ENCODE data around the gene KCNIP1. TPM values are rescaled to one million over a fixed set of nuclear protein-coding genes. Genes with fewer than 3 reads are reported as not detected.
A peak's percentile ranks its signal among the peaks of the same experiment; 100 is the strongest.

The KCNIP1 gene
- polyA plus RNA-seq, 1 donor, result 2.8 TPM

- peaks cover 2% of the 10 kb centered on the region for H3K27me3 ChIP-seq (ENCODE audit: control insufficient read depth, insufficient read depth, low read length)
- WGBS (ENCODE audit: insufficient coverage, low lambda C conversion rate), result no CpG with 5 or more reads among the region's 4 CpGs
- H3K36me3 ChIP-seq (ENCODE audit: control insufficient read depth, insufficient read depth, low read length), result no peaks in the 10 kb centered on the region
- no peak overlapping the region for H3K27ac ChIP-seq (ENCODE audit: low read length)
- no peak overlapping the region for H3K4me3 ChIP-seq (ENCODE audit: low read length)
- no peaks in the 10 kb centered on the region for H3K9me3 ChIP-seq (ENCODE audit: control insufficient read depth, low read depth, low read length)
- DNase-seq, result no peak
- no peaks in the 10 kb centered on the region for H3K4me1 ChIP-seq (ENCODE audit: control insufficient read depth, insufficient read depth, low read length)
These were observed 152.1 kb downstream of the KCNIP1 start for GRCh38 chr5:170655920-170656319.

GRCh38 chr5:170656346-170656745 is 152.5 kb downstream of the KCNIP1 start:
- H3K4me1 ChIP-seq (ENCODE audit: control insufficient read depth, insufficient read depth, low read length), result no peaks in the 10 kb centered on the region
- no peaks in the 10 kb centered on the region for H3K9me3 ChIP-seq (ENCODE audit: control insufficient read depth, low read depth, low read length)
- H3K27me3 ChIP-seq (ENCODE audit: control insufficient read depth, insufficient read depth, low read length), result no peaks in the 10 kb centered on the region
- DNase-seq, result no peak
- no peaks in the 10 kb centered on the region for H3K36me3 ChIP-seq (ENCODE audit: control insufficient read depth, insufficient read depth, low read length)
- no peak overlapping the region for H3K4me3 ChIP-seq (ENCODE audit: low read length)
- no CpG with 5 or more reads among the region's 4 CpGs for WGBS (ENCODE audit: insufficient coverage, low lambda C conversion rate)
- no peak overlapping the region for H3K27ac ChIP-seq (ENCODE audit: low read length)

GRCh38 chr5:170660531-170660930 is 156.7 kb downstream of the KCNIP1 start:
- Histone ChIP-seq H3K27me3 (ENCODE audit: control insufficient read depth, insufficient read depth, low read length) (peaks cover 3% of the 10 kb centered on the region), H3K9me3 (ENCODE audit: control insufficient read depth, low read depth, low read length) (no peaks in the 10 kb centered on the region), H3K4me1 (ENCODE audit: control insufficient read depth, insufficient read depth, low read length) (no peaks in the 10 kb centered on the region), H3K4me3 (ENCODE audit: low read length) (no peak overlapping the region), H3K36me3 (ENCODE audit: control insufficient read depth, insufficient read depth, low read length) (no peaks in the 10 kb centered on the region), H3K27ac (ENCODE audit: low read length) (no peak overlapping the region)
- no peak for DNase-seq
- no CpG with 5 or more reads among the region's 6 CpGs for WGBS (ENCODE audit: insufficient coverage, low lambda C conversion rate)

GRCh38 chr5:170662966-170663365 is 159.1 kb downstream of the KCNIP1 start:
- Histone ChIP-seq H3K9me3 (ENCODE audit: control insufficient read depth, low read depth, low read length) (no peaks in the 10 kb centered on the region), H3K4me3 (ENCODE audit: low read length) (no peak overlapping the region), H3K27ac (ENCODE audit: low read length) (no peak overlapping the region), H3K36me3 (ENCODE audit: control insufficient read depth, insufficient read depth, low read length) (no peaks in the 10 kb centered on the region), H3K27me3 (ENCODE audit: control insufficient read depth, insufficient read depth, low read length) (peaks cover 3% of the 10 kb centered on the region), H3K4me1 (ENCODE audit: control insufficient read depth, insufficient read depth, low read length) (no peaks in the 10 kb centered on the region)
- DNase-seq, result no peak
- WGBS (ENCODE audit: insufficient coverage, low lambda C conversion rate), result no CpG with 5 or more reads among the region's 5 CpGs

- Histone ChIP-seq H3K27me3 (ENCODE audit: control insufficient read depth, insufficient read depth, low read length) (peaks cover 30% of the 10 kb centered on the region), H3K4me3 (ENCODE audit: low read length) (no peak overlapping the region), H3K36me3 (ENCODE audit: control insufficient read depth, insufficient read depth, low read length) (no peaks in the 10 kb centered on the region), H3K4me1 (ENCODE audit: control insufficient read depth, insufficient read depth, low read length) (no peaks in the 10 kb centered on the region), H3K9me3 (ENCODE audit: control insufficient read depth, low read depth, low read length) (no peaks in the 10 kb centered on the region), H3K27ac (ENCODE audit: low read length) (no peak overlapping the region)
- no peak for DNase-seq
- no CpG with 5 or more reads among the region's 2 CpGs for WGBS (ENCODE audit: insufficient coverage, low lambda C conversion rate)
These were observed 175.0 kb downstream of the KCNIP1 start for GRCh38 chr5:170678811-170679210.

- Histone ChIP-seq H3K9me3 (ENCODE audit: control insufficient read depth, low read depth, low read length) (no peaks in the 10 kb centered on the region), H3K4me3 (ENCODE audit: low read length) (no peak overlapping the region), H3K27ac (ENCODE audit: low read length) (no peak overlapping the region), H3K36me3 (ENCODE audit: control insufficient read depth, insufficient read depth, low read length) (no peaks in the 10 kb centered on the region), H3K27me3 (ENCODE audit: control insufficient read depth, insufficient read depth, low read length) (peaks cover 28% of the 10 kb centered on the region), H3K4me1 (ENCODE audit: control insufficient read depth, insufficient read depth, low read length) (no peaks in the 10 kb centered on the region)
- WGBS (ENCODE audit: insufficient coverage, low lambda C conversion rate), result no CpG with 5 or more reads among the region's 28 CpGs
- DNase-seq, result peak; percentile 13 to 37
These were observed 177.2 kb downstream of the KCNIP1 start for GRCh38 chr5:170681013-170681433.

DNA sequence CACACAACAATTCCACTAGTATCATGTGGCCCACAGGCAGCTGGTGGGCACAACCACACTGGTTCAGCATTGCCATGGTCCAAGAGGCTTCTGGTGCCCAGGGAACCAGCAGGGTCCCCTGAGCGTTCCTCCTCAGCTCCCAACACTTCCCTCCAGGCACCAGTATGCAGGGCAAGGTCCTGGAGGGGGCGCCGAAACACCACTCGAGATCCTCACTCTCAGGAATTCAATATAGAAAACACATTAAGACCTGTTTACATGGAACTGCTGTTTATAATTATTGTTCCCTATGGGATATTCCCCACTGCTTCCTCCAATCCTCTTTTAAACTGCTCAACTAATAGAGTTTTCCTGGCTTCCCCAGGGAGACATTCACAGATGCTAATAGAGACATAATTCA is 187.8 kb downstream of the KCNIP1 start:
- no peak overlapping the region for H3K4me3 ChIP-seq (ENCODE audit: low read length)
- no CpG with 5 or more reads among the region's 4 CpGs for WGBS (ENCODE audit: insufficient coverage, low lambda C conversion rate)
- no peaks in the 10 kb centered on the region for H3K36me3 ChIP-seq (ENCODE audit: control insufficient read depth, insufficient read depth, low read length)
- no peaks in the 10 kb centered on the region for H3K4me1 ChIP-seq (ENCODE audit: control insufficient read depth, insufficient read depth, low read length)
- DNase-seq, result no peak
- peaks cover 23% of the 10 kb centered on the region for H3K27me3 ChIP-seq (ENCODE audit: control insufficient read depth, insufficient read depth, low read length)
- no peaks in the 10 kb centered on the region for H3K9me3 ChIP-seq (ENCODE audit: control insufficient read depth, low read depth, low read length)
- H3K27ac ChIP-seq (ENCODE audit: low read length), result no peak overlapping the region

GRCh38 chr5:170693701-170694100 is 189.9 kb downstream of the KCNIP1 start:
- no peaks in the 10 kb centered on the region for H3K9me3 ChIP-seq (ENCODE audit: control insufficient read depth, low read depth, low read length)
- no peak overlapping the region for H3K27ac ChIP-seq (ENCODE audit: low read length)
- no peak for DNase-seq
- no peaks in the 10 kb centered on the region for H3K36me3 ChIP-seq (ENCODE audit: control insufficient read depth, insufficient read depth, low read length)
- no peaks in the 10 kb centered on the region for H3K4me1 ChIP-seq (ENCODE audit: control insufficient read depth, insufficient read depth, low read length)
- H3K4me3 ChIP-seq (ENCODE audit: low read length), result no peak overlapping the region
- peaks cover 21% of the 10 kb centered on the region for H3K27me3 ChIP-seq (ENCODE audit: control insufficient read depth, insufficient read depth, low read length)
- WGBS (ENCODE audit: insufficient coverage, low lambda C conversion rate), result no CpG with 5 or more reads among the region's 4 CpGs

DNA sequence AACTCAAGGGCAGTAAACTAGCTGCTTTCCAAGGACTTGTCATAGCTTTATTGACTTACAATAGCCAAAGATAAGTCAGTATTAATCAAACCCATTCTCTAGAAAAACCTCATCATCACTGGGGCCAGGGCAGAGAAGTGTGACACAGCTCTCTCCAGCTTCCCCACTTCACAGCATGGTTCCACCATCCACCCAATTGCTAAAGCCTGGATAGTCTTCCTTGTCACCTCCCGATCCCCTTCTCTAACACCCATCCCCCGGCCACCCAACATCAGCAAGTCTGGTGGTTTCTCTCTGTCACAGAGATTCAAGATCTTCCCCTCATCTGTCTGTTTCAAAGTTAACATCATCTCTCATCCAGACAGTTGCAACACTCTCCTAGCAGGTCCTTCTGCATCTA is 191.1 kb downstream of the KCNIP1 start:
- H3K4me3 ChIP-seq (ENCODE audit: low read length), result no peak overlapping the region
- H3K36me3 ChIP-seq (ENCODE audit: control insufficient read depth, insufficient read depth, low read length), result no peaks in the 10 kb centered on the region
- WGBS (ENCODE audit: insufficient coverage, low lambda C conversion rate), result no CpG with 5 or more reads among the region's 2 CpGs
- H3K4me1 ChIP-seq (ENCODE audit: control insufficient read depth, insufficient read depth, low read length), result no peaks in the 10 kb centered on the region
- DNase-seq, result no peak
- no peak overlapping the region for H3K27ac ChIP-seq (ENCODE audit: low read length)
- H3K27me3 ChIP-seq (ENCODE audit: control insufficient read depth, insufficient read depth, low read length), result peaks cover 25% of the 10 kb centered on the region
- H3K9me3 ChIP-seq (ENCODE audit: control insufficient read depth, low read depth, low read length), result no peaks in the 10 kb centered on the region

DNA sequence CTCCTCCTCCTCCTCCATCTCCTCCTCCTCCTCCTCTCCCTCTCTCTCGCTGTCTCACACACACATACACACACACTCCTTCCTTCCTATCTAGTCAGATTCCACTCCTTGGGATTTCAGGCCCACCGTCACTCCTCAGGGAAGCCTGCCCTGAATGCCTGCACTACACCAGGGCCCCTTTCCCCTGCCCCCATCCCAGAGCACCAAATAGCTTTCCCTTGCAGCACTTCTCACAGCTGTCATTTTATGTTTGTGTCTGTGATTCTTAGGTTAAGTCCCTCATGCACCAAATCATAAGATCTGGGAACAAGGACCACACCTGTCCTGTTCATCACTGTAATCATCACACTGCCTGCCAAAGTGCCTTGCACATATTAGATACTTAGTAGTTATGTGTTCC is 193.2 kb downstream of the KCNIP1 start:
- no peaks in the 10 kb centered on the region for H3K36me3 ChIP-seq (ENCODE audit: control insufficient read depth, insufficient read depth, low read length)
- no peaks in the 10 kb centered on the region for H3K4me1 ChIP-seq (ENCODE audit: control insufficient read depth, insufficient read depth, low read length)
- H3K9me3 ChIP-seq (ENCODE audit: control insufficient read depth, low read depth, low read length), result no peaks in the 10 kb centered on the region
- H3K4me3 ChIP-seq (ENCODE audit: low read length), result no peak overlapping the region
- no CpG with 5 or more reads among the region's 2 CpGs for WGBS (ENCODE audit: insufficient coverage, low lambda C conversion rate)
- H3K27ac ChIP-seq (ENCODE audit: low read length), result no peak overlapping the region
- peaks cover 22% of the 10 kb centered on the region for H3K27me3 ChIP-seq (ENCODE audit: control insufficient read depth, insufficient read depth, low read length)
- DNase-seq, result no peak

- no peak overlapping the region for H3K27ac ChIP-seq (ENCODE audit: low read length)
- no peaks in the 10 kb centered on the region for H3K9me3 ChIP-seq (ENCODE audit: control insufficient read depth, low read depth, low read length)
- no CpG with 5 or more reads among the region's 5 CpGs for WGBS (ENCODE audit: insufficient coverage, low lambda C conversion rate)
- H3K4me3 ChIP-seq (ENCODE audit: low read length), result no peak overlapping the region
- no peaks in the 10 kb centered on the region for H3K4me1 ChIP-seq (ENCODE audit: control insufficient read depth, insufficient read depth, low read length)
- no peaks in the 10 kb centered on the region for H3K36me3 ChIP-seq (ENCODE audit: control insufficient read depth, insufficient read depth, low read length)
- DNase-seq, result no peak
- H3K27me3 ChIP-seq (ENCODE audit: control insufficient read depth, insufficient read depth, low read length), result peaks cover 10% of the 10 kb centered on the region
These were observed 196.7 kb downstream of the KCNIP1 start for GRCh38 chr5:170700503-170700902.
